H9 (cell line): ENCODE data around the gene ASS1. TPM values are rescaled to one million over a fixed set of nuclear protein-coding genes. Genes with fewer than 3 reads are reported as not detected.

Experiments
- DNase-seq: peaks from one replicate; pipeline ENCODE4 v3.0.0-alpha.2; 2017
- H2AFZ ChIP-seq: one replicate; pipeline ENCODE4 v1.6.1; 2013; ENCODE audit warnings: mild to moderate bottlenecking, low read length, control low read depth, moderate library complexity
- H2AK5ac ChIP-seq: 2 replicates; pipeline ENCODE4 v1.6.1; 2013; ENCODE audit warnings: low read length, control low read depth, mixed read lengths; ENCODE audit not compliant: insufficient read length
- H2BK120ac ChIP-seq: one replicate; pipeline ENCODE4 v1.6.1; 2013; ENCODE audit warnings: low read depth, mild to moderate bottlenecking, low read length, control low read depth, inconsistent platforms; ENCODE audit not compliant: poor library complexity, severe bottlenecking
- H2BK12ac ChIP-seq: 2 replicates; pipeline ENCODE4 v1.6.1; 2013; ENCODE audit warnings: low read length, control low read depth, mixed read lengths, low read depth; ENCODE audit not compliant: insufficient read length
- H2BK15ac ChIP-seq: 2 replicates; pipeline ENCODE4 v1.6.1; 2013; ENCODE audit warnings: low read depth, low read length, control low read depth
- H2BK20ac ChIP-seq: one replicate; pipeline ENCODE4 v1.6.1; 2013; ENCODE audit warnings: low read depth, mild to moderate bottlenecking, low read length, control low read depth, inconsistent platforms; ENCODE audit not compliant: poor library complexity, severe bottlenecking
- H2BK5ac ChIP-seq: 2 replicates; pipeline ENCODE4 v1.6.1; 2013; ENCODE audit warnings: low read length, control low read depth, mixed read lengths; ENCODE audit not compliant: insufficient read length
- H3K14ac ChIP-seq: 2 replicates; pipeline ENCODE4 v1.6.1; 2013; ENCODE audit warnings: low read length, control low read depth; ENCODE audit not compliant: insufficient read depth
- H3K18ac ChIP-seq: 2 replicates; pipeline ENCODE4 v1.6.1; 2013; ENCODE audit warnings: low read depth, mild to moderate bottlenecking, mixed read lengths, low read length, control low read depth; ENCODE audit not compliant: insufficient read length
- H3K23ac ChIP-seq: 2 replicates; pipeline ENCODE4 v1.6.1; 2013; ENCODE audit warnings: low read length, control low read depth, mixed read lengths, low read depth; ENCODE audit not compliant: insufficient read length
- H3K23me2 ChIP-seq: 2 replicates; pipeline ENCODE4 v1.6.1; 2013; ENCODE audit warnings: low read depth, mild to moderate bottlenecking, mixed read lengths, low read length, control low read depth; ENCODE audit not compliant: insufficient read length, poor library complexity, severe bottlenecking
- H3K27ac ChIP-seq: 2 replicates; pipeline ENCODE4 v1.5.1; 2013; ENCODE audit warnings: low read length, control low read depth, mixed read lengths, low read depth; ENCODE audit not compliant: insufficient read length
- H3K27me3 ChIP-seq: 2 replicates; pipeline ENCODE4 v1.6.1; 2013; ENCODE audit warnings: low read length, control low read depth, inconsistent platforms; ENCODE audit not compliant: insufficient read depth
- H3K4ac ChIP-seq: 2 replicates; pipeline ENCODE4 v1.6.1; 2013; ENCODE audit warnings: low read depth, mild to moderate bottlenecking, control low read depth, inconsistent platforms, low read length, moderate library complexity
- H3K4me1 ChIP-seq: 2 replicates; pipeline ENCODE4 v1.6.1; 2013; ENCODE audit warnings: low read length, control low read depth, inconsistent platforms; ENCODE audit not compliant: insufficient read depth
- H3K4me2 ChIP-seq: 2 replicates; pipeline ENCODE4 v1.6.1; 2013; ENCODE audit warnings: low read length, control low read depth, mixed read lengths; ENCODE audit not compliant: insufficient read length, insufficient read depth
- H3K56ac ChIP-seq: 2 replicates; pipeline ENCODE4 v1.6.1; 2013; ENCODE audit warnings: low read depth, mild to moderate bottlenecking, mixed read lengths, low read length, control low read depth; ENCODE audit not compliant: insufficient read length
- H3K79me1 ChIP-seq: 2 replicates; pipeline ENCODE4 v1.6.1; 2013; ENCODE audit warnings: low read depth, mild to moderate bottlenecking, moderate library complexity, low read length, control low read depth, inconsistent platforms; ENCODE audit not compliant: insufficient read depth, poor library complexity, severe bottlenecking
- H3K79me2 ChIP-seq: 2 replicates; pipeline ENCODE4 v1.6.1; 2013; ENCODE audit warnings: low read length, control low read depth, inconsistent platforms; ENCODE audit not compliant: insufficient read depth
- H3K9ac ChIP-seq: 2 replicates; pipeline ENCODE4 v1.6.1; 2013; ENCODE audit warnings: low read length, control low read depth, mixed read lengths; ENCODE audit not compliant: insufficient read length; ENCODE audit errors: extremely low read depth
- H3K9me3 ChIP-seq: one replicate; pipeline ENCODE4 v1.6.1; 2013; ENCODE audit warnings: low read depth, low read length, inconsistent platforms; ENCODE audit not compliant: control insufficient read depth
- H3T11ph ChIP-seq: one replicate; pipeline ENCODE4 v1.6.1; 2013; ENCODE audit warnings: mild to moderate bottlenecking, low read length, control low read depth, inconsistent platforms
- H4K20me1 ChIP-seq: one replicate; pipeline ENCODE4 v1.6.1; 2013; ENCODE audit not compliant: control insufficient read depth, insufficient read length, insufficient read depth
- H4K5ac ChIP-seq: 2 replicates; pipeline ENCODE4 v1.6.1; 2013; ENCODE audit warnings: low read depth, mild to moderate bottlenecking, mixed read lengths, low read length, control low read depth; ENCODE audit not compliant: insufficient read length
- H4K8ac ChIP-seq: replicated peaks from 2 replicates; pipeline ENCODE4 v1.6.1; 2013; ENCODE audit warnings: low read length, control low read depth, mixed read lengths, low read depth; ENCODE audit not compliant: insufficient read length
- H4K91ac ChIP-seq: 2 replicates; pipeline ENCODE4 v1.6.1; 2013; ENCODE audit warnings: low read depth, mild to moderate bottlenecking, moderate library complexity, mixed read lengths, low read length, control low read depth; ENCODE audit not compliant: insufficient read length
- H3K27ac Mint-ChIP-seq, 3 experiments: 2 replicates in 2 of 3; 3 replicates in 1 of 3; pipeline ENCODE4 v1.8.0; 2020 to 2021; ENCODE audit warnings: mixed read lengths in 3 of 3, mild to moderate bottlenecking in 1 of 3, moderate library complexity in 1 of 3
- H3K27me3 Mint-ChIP-seq: 2 replicates; pipeline ENCODE4 v1.8.0; 2021; ENCODE audit warnings: low read depth, mild to moderate bottlenecking, moderate library complexity, mixed read lengths
- H3K36me3 Mint-ChIP-seq, 3 experiments: 2 replicates in 2 of 3; 3 replicates in 1 of 3; pipeline ENCODE4 v1.8.0; 2020 to 2021; ENCODE audit warnings: low read depth in 3 of 3, mixed read lengths in 3 of 3; ENCODE audit not compliant: insufficient read depth in 1 of 3
- H3K4me1 Mint-ChIP-seq, 2 experiments: 2 replicates each; pipeline ENCODE4 v1.8.0; 2020; ENCODE audit warnings: mixed read lengths in 2 of 2
- H3K4me3 Mint-ChIP-seq, 2 experiments: 2 replicates in 1 of 2; 3 replicates in 1 of 2; pipeline ENCODE4 v1.8.0; 2020 to 2021; ENCODE audit warnings: mild to moderate bottlenecking in 2 of 2, mixed read lengths in 2 of 2, moderate library complexity in 1 of 2
- H3K9me3 Mint-ChIP-seq, 2 experiments: 2 replicates in 1 of 2; 3 replicates in 1 of 2; pipeline ENCODE4 v1.8.0; 2020; ENCODE audit warnings: mild to moderate bottlenecking in 2 of 2, mixed read lengths in 2 of 2, moderate library complexity in 1 of 2
- CTCF ChIP-seq: fragments of 200-600 bp; sonication (generic); conservative IDR thresholded peaks from 3 replicates; pipeline ENCODE4 v1.8.0; 2021; ENCODE audit warnings: antibody characterized with exemption, mild to moderate bottlenecking
- WGBS: extraction: QIAGEN DNeasy Blood & Tissue Kit; methylation state at CpG from one replicate; pipeline ENCODE4 v1.1.7; 2013; ENCODE audit warnings: missing lambda C conversion rate, low lambda C conversion rate, mixed read lengths; ENCODE audit not compliant: insufficient read length; ENCODE audit errors: extremely low coverage; 5-methylcytosine and 5-hydroxymethylcytosine counted together
- total RNA-seq: library from RNA; stranded (reverse); gene quantifications from 2 replicates; pipeline ENCODE4 v1.2.1, GENCODE V29; 2021

The ASS1 gene
- total RNA-seq, 1 experiment from 2014 or later, result 118 TPM

GRCh38 chr9:130426467-130426773, 18.3 kb upstream of the ASS1 start:
- TF ChIP-seq CTCF, result no peak
- H2AFZ ChIP-seq, result no peak overlapping the region
- Mint-ChIP-seq H3K27me3 (peaks cover 8% of the 10 kb centered on the region), H3K9me3 (no peaks in the 10 kb centered on the region), H3K36me3 (peaks cover 0 to 5% (median 2%) of the 10 kb centered on the region in 3 experiments; a peak in 2 of 7 replicates), H3K27ac (no peak overlapping the region), H3K4me3 (no peak overlapping the region), H3K4me1 (peaks cover 18 to 23% of the 10 kb centered on the region in 2 experiments)
- WGBS, result no CpG with 5 or more reads among the region's 8 CpGs
- H3K79me2 ChIP-seq, result no peaks in the 10 kb centered on the region
- H2AK5ac ChIP-seq, result no peak overlapping the region
- H3K9me3 ChIP-seq, result no peaks in the 10 kb centered on the region
- H3K23ac ChIP-seq, result no peak overlapping the region
- H4K8ac ChIP-seq, result no peak overlapping the region
- no peak overlapping the region for H3K56ac ChIP-seq
- H3T11ph ChIP-seq, result no peak overlapping the region
- H3K9ac ChIP-seq, result no peak overlapping the region
- H3K4me1 ChIP-seq, result peaks cover 4% of the 10 kb centered on the region
- no peak overlapping the region for H3K4ac ChIP-seq
- no peak overlapping the region for H2BK5ac ChIP-seq
- H2BK120ac ChIP-seq, result no peak overlapping the region
- H2BK12ac ChIP-seq, result no peak overlapping the region
- H3K27ac ChIP-seq, result no peak overlapping the region
- no peak overlapping the region for H3K4me2 ChIP-seq
- H3K14ac ChIP-seq, result no peak overlapping the region
- H4K20me1 ChIP-seq, result no peaks in the 10 kb centered on the region
- H3K27me3 ChIP-seq, result no peaks in the 10 kb centered on the region
- H4K91ac ChIP-seq, result no peak overlapping the region
- no peaks in the 10 kb centered on the region for H3K23me2 ChIP-seq
- no peaks in the 10 kb centered on the region for H3K79me1 ChIP-seq
- peak; percentile 23 for DNase-seq
- H3K18ac ChIP-seq, result no peak overlapping the region
- H2BK15ac ChIP-seq, result no peak overlapping the region
- H2BK20ac ChIP-seq, result no peak overlapping the region
- no peak overlapping the region for H4K5ac ChIP-seq
